Astrocyte (in vitro differentiated cells and primary cell): ENCODE data around the gene SGCA. TPM values are rescaled to one million over a fixed set of nuclear protein-coding genes. Genes with fewer than 3 reads are reported as not detected.

Experiments used
- DNase-seq: peaks from one replicate; pipeline ENCODE4 v3.0.0-alpha.2; 2010; ENCODE audit warnings: low read depth
- FAIRE-seq: peaks from 2 replicates; lab custom pipeline; 2011; peaks lifted over from hg19 to GRCh38; lab: Jason Lieb, UNC
- H2AFZ ChIP-seq: 2 replicates; pipeline ENCODE4 v1.6.0; 2012; ENCODE audit warnings: low read depth, low read length, inconsistent platforms
- H3K27ac ChIP-seq: 2 replicates; pipeline ENCODE4 v1.5.1; 2011; ENCODE audit warnings: low read depth, low read length, inconsistent platforms
- H3K27me3 ChIP-seq: 2 replicates; pipeline ENCODE4 v1.6.0; 2011; ENCODE audit warnings: low read length, inconsistent platforms; ENCODE audit not compliant: insufficient read depth
- H3K36me3 ChIP-seq: 2 replicates; pipeline ENCODE4 v1.5.1; 2011; ENCODE audit warnings: low read length, inconsistent platforms; ENCODE audit not compliant: insufficient read depth
- H3K4me1 ChIP-seq: 2 replicates; pipeline ENCODE4 v1.5.1; 2011; ENCODE audit warnings: low read length, inconsistent platforms; ENCODE audit not compliant: insufficient read depth
- H3K4me2 ChIP-seq: 2 replicates; pipeline ENCODE4 v1.6.0; 2012; ENCODE audit warnings: low read length, inconsistent platforms
- H3K4me3 ChIP-seq: 2 replicates; pipeline ENCODE4 v1.5.1; 2011; ENCODE audit warnings: low read depth, mild to moderate bottlenecking, low read length, inconsistent platforms; ENCODE audit not compliant: insufficient read depth
- H3K79me2 ChIP-seq: 2 replicates; pipeline ENCODE4 v1.6.0; 2012; ENCODE audit warnings: mild to moderate bottlenecking, low read length, inconsistent platforms; ENCODE audit not compliant: insufficient read depth
- H3K9ac ChIP-seq: 2 replicates; pipeline ENCODE4 v1.6.0; 2012; ENCODE audit warnings: mild to moderate bottlenecking, low read length, inconsistent platforms
- H3K9me3 ChIP-seq: 2 replicates; pipeline ENCODE4 v1.5.1; 2012; ENCODE audit warnings: low read depth, mild to moderate bottlenecking, low read length, inconsistent platforms; ENCODE audit not compliant: insufficient read depth
- H4K20me1 ChIP-seq: 2 replicates; pipeline ENCODE4 v1.6.0; 2012; ENCODE audit warnings: low read length, inconsistent platforms; ENCODE audit not compliant: insufficient read depth
- H3K27ac Mint-ChIP-seq: one replicate; pipeline ENCODE4 v1.8.0; 2021; ENCODE audit warnings: mild to moderate bottlenecking, mixed read lengths; ENCODE audit not compliant: unreplicated experiment
- H3K27me3 Mint-ChIP-seq: one replicate; pipeline ENCODE4 v1.8.0; 2021; ENCODE audit warnings: low read depth, mixed read lengths; ENCODE audit not compliant: unreplicated experiment
- H3K36me3 Mint-ChIP-seq: one replicate; pipeline ENCODE4 v1.8.0; 2021; ENCODE audit warnings: low read depth, mixed read lengths; ENCODE audit not compliant: unreplicated experiment
- H3K4me1 Mint-ChIP-seq: one replicate; pipeline ENCODE4 v1.8.0; 2021; ENCODE audit warnings: low read depth, mixed read lengths; ENCODE audit not compliant: unreplicated experiment
- H3K4me3 Mint-ChIP-seq: one replicate; pipeline ENCODE4 v1.8.0; 2021; ENCODE audit warnings: mild to moderate bottlenecking, moderate library complexity, mixed read lengths; ENCODE audit not compliant: unreplicated experiment
- H3K9me3 Mint-ChIP-seq: one replicate; pipeline ENCODE4 v1.8.0; 2021; ENCODE audit warnings: mild to moderate bottlenecking, mixed read lengths; ENCODE audit not compliant: unreplicated experiment
- CTCF ChIP-seq: IDR thresholded peaks from 2 replicates; pipeline ENCODE4 v1.5.1; 2011; ENCODE audit warnings: low read depth, mild to moderate bottlenecking, inconsistent platforms, low read length, moderate library complexity; ENCODE audit not compliant: insufficient read depth
- EZH2 ChIP-seq: IDR thresholded peaks from 2 replicates; pipeline ENCODE4 v1.6.1; 2012; ENCODE audit warnings: mild to moderate bottlenecking, low read length, inconsistent platforms; ENCODE audit not compliant: insufficient read depth
- total RNA-seq: library from RNA; stranded (reverse); gene quantifications from 2 replicates; pipeline ENCODE4 v1.2.1, GENCODE V29; 2021

Gene SGCA
- total RNA-seq, 1 donor from 2014 or later: 0.32 TPM

- peak overlapping the region; percentile 44 for H3K4me3 ChIP-seq
- no peaks in the 10 kb centered on the region for H3K27me3 Mint-ChIP-seq
- no peaks in the 10 kb centered on the region for H3K9me3 Mint-ChIP-seq
- no peaks in the 10 kb centered on the region for H3K36me3 ChIP-seq
- no peaks in the 10 kb centered on the region for H3K27me3 ChIP-seq
- H3K4me1 ChIP-seq: peaks cover 61% of the 10 kb centered on the region
- H3K27ac ChIP-seq: peak overlapping the region; percentile 99
- H3K4me3 Mint-ChIP-seq: peak overlapping the region; percentile 55
- peaks cover 69% of the 10 kb centered on the region for H3K4me1 Mint-ChIP-seq
- peaks cover 10% of the 10 kb centered on the region for H3K79me2 ChIP-seq
- DNase-seq: peak; percentile 91
- peak overlapping the region; percentile 83 for H3K4me2 ChIP-seq
- FAIRE-seq: no peak
- peaks cover 3% of the 10 kb centered on the region for H3K36me3 Mint-ChIP-seq
- H3K9ac ChIP-seq: peak overlapping the region; percentile 90
- TF ChIP-seq EZH2 (no peak), CTCF (no peak)
- no peaks in the 10 kb centered on the region for H3K9me3 ChIP-seq
- H3K27ac Mint-ChIP-seq: peak overlapping the region; percentile 100
- no peak overlapping the region for H2AFZ ChIP-seq
- no peaks in the 10 kb centered on the region for H4K20me1 ChIP-seq
These were observed 53.5 kb downstream of the SGCA start for GRCh38 chr17:50219342-50219741.

- Histone ChIP-seq H3K27me3 (no peaks in the 10 kb centered on the region), H3K36me3 (no peaks in the 10 kb centered on the region), H3K27ac (peak overlapping the region; percentile 99), H3K9me3 (no peaks in the 10 kb centered on the region), H3K4me3 (peak overlapping the region; percentile 44), H3K9ac (peak overlapping the region; percentile 90), H3K4me1 (peaks cover 61% of the 10 kb centered on the region), H3K4me2 (peak overlapping the region; percentile 83), H4K20me1 (no peaks in the 10 kb centered on the region), H2AFZ (no peak overlapping the region), H3K79me2 (peaks cover 7% of the 10 kb centered on the region)
- Mint-ChIP-seq H3K36me3 (no peaks in the 10 kb centered on the region), H3K27ac (peak overlapping the region; percentile 100), H3K9me3 (peaks cover 6% of the 10 kb centered on the region), H3K4me3 (peak overlapping the region; percentile 55), H3K4me1 (peaks cover 64% of the 10 kb centered on the region), H3K27me3 (no peaks in the 10 kb centered on the region)
- TF ChIP-seq CTCF: no peak
- FAIRE-seq: peak; percentile 85
- DNase-seq: peak; percentile 77
These were observed 54.2 kb downstream of the SGCA start for GRCh38 chr17:50219939-50220465.

DNA sequence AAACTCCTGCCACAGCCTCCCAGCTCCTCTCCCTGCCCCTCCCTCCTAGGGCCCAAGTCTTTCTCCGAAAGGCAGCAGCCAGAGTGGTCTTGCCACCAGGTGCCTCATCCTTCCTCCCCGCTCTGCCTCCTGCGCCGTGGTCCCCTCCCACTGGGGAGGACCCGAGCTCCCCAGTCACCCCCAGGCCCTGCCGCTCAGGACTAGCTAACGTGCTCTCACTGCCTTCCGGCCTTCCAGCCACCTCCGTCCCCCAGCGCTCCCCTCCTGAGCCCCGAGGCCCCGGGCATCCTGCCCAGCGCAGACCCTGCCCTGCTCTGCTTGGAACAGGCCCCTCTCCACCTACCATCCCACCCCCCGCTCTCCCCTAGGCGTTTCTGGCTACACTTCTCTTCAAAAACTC is 55.0 kb downstream of the SGCA start:
- no peak overlapping the region for H2AFZ ChIP-seq
- no peaks in the 10 kb centered on the region for H3K27me3 ChIP-seq
- Mint-ChIP-seq H3K4me1 (peaks cover 56% of the 10 kb centered on the region), H3K4me3 (no peak overlapping the region), H3K9me3 (peaks cover 9% of the 10 kb centered on the region), H3K27ac (peak overlapping the region; percentile 100), H3K27me3 (no peaks in the 10 kb centered on the region), H3K36me3 (no peaks in the 10 kb centered on the region)
- H4K20me1 ChIP-seq: no peaks in the 10 kb centered on the region
- no peak overlapping the region for H3K4me3 ChIP-seq
- peaks cover 61% of the 10 kb centered on the region for H3K4me1 ChIP-seq
- H3K36me3 ChIP-seq: no peaks in the 10 kb centered on the region
- H3K79me2 ChIP-seq: peaks cover 7% of the 10 kb centered on the region
- H3K4me2 ChIP-seq: no peak overlapping the region
- FAIRE-seq (no peak), DNase-seq (no peak)
- peak overlapping the region; percentile 90 for H3K9ac ChIP-seq
- TF ChIP-seq EZH2: no peak
- TF ChIP-seq CTCF: no peak
- peak overlapping the region; percentile 99 for H3K27ac ChIP-seq
- H3K9me3 ChIP-seq: peaks cover 3% of the 10 kb centered on the region
